A673 (cell line): ENCODE results near the gene CNPY1. TPM values are rescaled to one million over a fixed set of nuclear protein-coding genes. Genes with fewer than 3 reads are reported as not detected.

Source experiments
- BruUV-seq: library from RNA; stranded (reverse); fragments of 400-500 nt; replicated peaks from 2 replicates; lab custom pipeline; 2021; lab: Mats Ljungman, UMichigan
- CTCF ChIA-PET: fragments of 300-600 bp; sonication (Branson Sonifier 250); formaldehyde crosslinking; loops from one replicate; lab custom pipeline; 2022; ENCODE audit warnings: antibody characterized with exemption; lab: Charles Lee
- POLR2A ChIA-PET: fragments of 300-600 bp; sonication (Branson Sonifier 250); formaldehyde crosslinking; loops from one replicate; lab custom pipeline; 2022; ENCODE audit warnings: antibody characterized with exemption; ENCODE audit not compliant: low non-redundant PET; lab: Charles Lee
- DNase-seq: peaks from one replicate; pipeline ENCODE4 v3.0.0-alpha.2; 2015; ENCODE audit warnings: low spot score
- H3K27ac ChIP-seq: fragments of 200-600 bp; sonication (generic); 2 replicates; pipeline ENCODE4 v1.5.1; 2016; ENCODE audit warnings: mixed run types, low read depth, mild to moderate bottlenecking, mixed read lengths, antibody characterized with exemption, low read length; ENCODE audit not compliant: poor library complexity, severe bottlenecking
- H3K27me3 ChIP-seq: fragments of 200-600 bp; sonication (generic); replicated peaks from 2 replicates; pipeline ENCODE4 v1.6.1; 2017; ENCODE audit warnings: mixed run types, low read depth, mild to moderate bottlenecking, mixed read lengths, antibody characterized with exemption, low read length; ENCODE audit not compliant: insufficient read depth, poor library complexity
- H3K36me3 ChIP-seq: fragments of 200-600 bp; sonication (generic); 2 replicates; pipeline ENCODE4 v1.6.1; 2016; ENCODE audit warnings: mixed run types, mild to moderate bottlenecking, mixed read lengths, antibody characterized with exemption, low read length; ENCODE audit not compliant: insufficient read depth, poor library complexity, severe bottlenecking
- H3K4me1 ChIP-seq: fragments of 200-600 bp; sonication (generic); 2 replicates; pipeline ENCODE4 v1.6.1; 2017; ENCODE audit warnings: mixed run types, mild to moderate bottlenecking, mixed read lengths, antibody characterized with exemption, low read length; ENCODE audit not compliant: insufficient read depth, poor library complexity, severe bottlenecking
- H3K4me3 ChIP-seq: fragments of 200-600 bp; sonication (generic); 2 replicates; pipeline ENCODE4 v1.5.1; 2016; ENCODE audit warnings: low read depth, mixed run types, mild to moderate bottlenecking, mixed read lengths, low read length; ENCODE audit not compliant: poor library complexity, severe bottlenecking
- H3K9me3 ChIP-seq: fragments of 200-600 bp; sonication (generic); 2 replicates; pipeline ENCODE4 v1.6.1; 2016; ENCODE audit warnings: mixed run types, low read depth, mild to moderate bottlenecking, mixed read lengths, antibody characterized with exemption, low read length; ENCODE audit not compliant: poor library complexity, severe bottlenecking
- CTCF ChIP-seq: fragments of 300-800, 200-600 bp; sonication (generic); conservative IDR thresholded peaks from 2 replicates; pipeline ENCODE4 v1.5.1; 2017; ENCODE audit warnings: low read depth, mild to moderate bottlenecking, antibody characterized with exemption, low read length, moderate library complexity, mixed read lengths
- EZH2 ChIP-seq: fragments of 200-600 bp; sonication (generic); IDR thresholded peaks from 2 replicates; pipeline ENCODE4 v1.6.1; 2017; ENCODE audit warnings: borderline replicate concordance, low read depth, mild to moderate bottlenecking, mixed read lengths, antibody characterized with exemption, low read length; ENCODE audit not compliant: poor library complexity, severe bottlenecking
- intact Hi-C: fragments of 100-400 bp; cut with micrococcal nuclease; formaldehyde crosslinking; loops from one replicate; pipeline ENCODE4 v1.10.0; 2022; ENCODE audit not compliant: unreplicated experiment
- total RNA-seq: library from RNA; stranded (reverse); gene quantifications from 2 replicates; pipeline ENCODE4 v1.2.3, GENCODE V29; 2021

CNPY1 gene
- total RNA-seq, 1 experiment from 2014 or later = not detected

- TF ChIP-seq CTCF (no peak), EZH2 (no peak)
- Histone ChIP-seq H3K4me3 (no peak overlapping the region), H3K27me3 (peaks cover 6% of the 10 kb centered on the region), H3K4me1 (no peaks in the 10 kb centered on the region), H3K9me3 (no peaks in the 10 kb centered on the region), H3K36me3 (no peaks in the 10 kb centered on the region), H3K27ac (no peak overlapping the region)
- CTCF ChIA-PET = no interaction called here
- no TSS peak for BruUV-seq
- intact Hi-C loops = no loop called here
- DNase-seq = no peak
- POLR2A ChIA-PET = no interaction called here
Measured at GRCh38 chr7:155491812-155492211, 54.5 kb downstream of the CNPY1 start.

- DNase-seq = no peak
- H3K27ac ChIP-seq = no peak overlapping the region
Measured at GRCh38 chr7:155490697-155491628, 55.4 kb downstream of the CNPY1 start.

More at GRCh38 chr7:155490697-155491628, 55.4 kb downstream of the CNPY1 start:
- POLR2A ChIA-PET = no interaction called here
- Histone ChIP-seq H3K9me3 (no peaks in the 10 kb centered on the region), H3K4me1 (no peaks in the 10 kb centered on the region), H3K4me3 (no peak overlapping the region), H3K27me3 (peaks cover 6% of the 10 kb centered on the region), H3K36me3 (no peaks in the 10 kb centered on the region)
- CTCF ChIA-PET = no interaction called here
- TF ChIP-seq EZH2 (no peak), CTCF (no peak)
- intact Hi-C loops = no loop called here
- BruUV-seq = no TSS peak
